ENCODE results near the gene TMEM183A.

Gene TMEM183A

DNA sequence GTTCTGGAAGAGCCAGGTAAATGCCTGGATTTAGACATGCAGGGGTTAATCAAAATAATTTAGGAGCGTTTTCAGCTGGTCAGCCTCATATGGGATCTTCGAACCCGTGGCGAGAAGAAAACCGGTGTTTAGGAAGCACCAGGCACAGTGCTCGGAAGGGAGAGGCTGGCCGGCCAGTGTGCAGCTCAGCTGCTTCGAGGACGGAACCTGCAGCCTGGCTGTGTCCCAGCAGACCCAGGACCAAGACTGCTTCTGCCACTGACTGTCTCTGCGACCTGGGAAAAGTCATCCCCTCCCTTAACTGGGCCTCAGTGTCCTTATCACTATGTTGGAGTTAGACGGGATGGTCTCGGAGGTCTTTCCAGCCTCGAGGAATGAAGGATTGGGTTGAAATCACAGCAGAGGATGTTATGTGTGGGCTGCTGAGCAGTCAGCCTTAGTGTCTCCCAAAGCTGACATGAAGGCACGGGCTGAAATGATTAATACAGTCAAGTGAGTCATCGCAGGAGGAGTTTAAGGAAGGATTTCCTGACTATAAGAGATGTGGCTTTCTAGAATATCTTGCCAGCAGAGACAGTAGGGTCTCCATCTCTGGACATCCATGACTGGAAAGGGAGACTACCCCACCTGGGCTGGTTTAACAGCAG is 39.9 kb downstream of the TMEM183A start:
- TF ChIP-seq, protein P1, sequence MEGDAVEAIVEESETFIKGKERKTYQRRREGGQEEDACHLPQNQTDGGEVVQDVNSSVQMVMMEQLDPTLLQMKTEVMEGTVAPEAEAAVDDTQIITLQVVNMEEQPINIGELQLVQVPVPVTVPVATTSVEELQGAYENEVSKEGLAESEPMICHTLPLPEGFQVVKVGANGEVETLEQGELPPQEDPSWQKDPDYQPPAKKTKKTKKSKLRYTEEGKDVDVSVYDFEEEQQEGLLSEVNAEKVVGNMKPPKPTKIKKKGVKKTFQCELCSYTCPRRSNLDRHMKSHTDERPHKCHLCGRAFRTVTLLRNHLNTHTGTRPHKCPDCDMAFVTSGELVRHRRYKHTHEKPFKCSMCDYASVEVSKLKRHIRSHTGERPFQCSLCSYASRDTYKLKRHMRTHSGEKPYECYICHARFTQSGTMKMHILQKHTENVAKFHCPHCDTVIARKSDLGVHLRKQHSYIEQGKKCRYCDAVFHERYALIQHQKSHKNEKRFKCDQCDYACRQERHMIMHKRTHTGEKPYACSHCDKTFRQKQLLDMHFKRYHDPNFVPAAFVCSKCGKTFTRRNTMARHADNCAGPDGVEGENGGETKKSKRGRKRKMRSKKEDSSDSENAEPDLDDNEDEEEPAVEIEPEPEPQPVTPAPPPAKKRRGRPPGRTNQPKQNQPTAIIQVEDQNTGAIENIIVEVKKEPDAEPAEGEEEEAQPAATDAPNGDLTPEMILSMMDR (IDR thresholded peaks at IDR 0.05; ENCODE audit: low read length, missing control alignments) = no peak
- no peak overlapping the region for H3K4me3 ChIP-seq (replicated peaks; ENCODE audit: low read depth, low read length)
- peak; percentile 80 for DNase-seq (ENCODE audit: low read depth)

DNA sequence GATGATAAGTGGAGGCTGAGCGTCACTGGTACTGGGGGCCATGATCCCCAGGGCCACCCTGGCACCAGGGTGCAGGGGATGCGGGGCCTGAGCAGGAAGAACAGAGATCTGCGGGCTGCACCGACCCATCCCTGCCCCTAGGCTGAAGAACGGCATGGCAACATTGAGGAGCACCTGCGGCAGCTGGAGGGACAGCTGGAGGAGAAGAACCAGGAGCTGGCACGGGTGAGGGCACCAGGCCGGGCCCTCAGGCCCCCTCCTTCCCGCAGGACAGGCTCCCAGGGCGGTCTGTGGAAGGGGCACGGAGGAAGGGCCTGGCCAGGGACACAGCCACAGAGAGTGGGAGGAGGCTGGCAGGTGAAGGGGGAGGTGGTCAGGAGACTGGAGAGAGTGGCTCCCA is 40.9 kb downstream of the TMEM183A start:
- DNase-seq (ENCODE audit: low read depth) = no peak
- H3K4me3 ChIP-seq (replicated peaks; ENCODE audit: low read depth, low read length) = no peak overlapping the region
- TF ChIP-seq, protein P1 (IDR thresholded peaks at IDR 0.05; ENCODE audit: low read length, missing control alignments) = no peak

- no peak for DNase-seq (ENCODE audit: low read depth)
- H3K4me3 ChIP-seq (replicated peaks; ENCODE audit: low read depth, low read length) = no peak overlapping the region
- TF ChIP-seq, protein P1 (IDR thresholded peaks at IDR 0.05; ENCODE audit: low read length, missing control alignments) = no peak
Measured at GRCh38 chr1:203048555-203049051, 41.4 kb downstream of the TMEM183A start.

DNA sequence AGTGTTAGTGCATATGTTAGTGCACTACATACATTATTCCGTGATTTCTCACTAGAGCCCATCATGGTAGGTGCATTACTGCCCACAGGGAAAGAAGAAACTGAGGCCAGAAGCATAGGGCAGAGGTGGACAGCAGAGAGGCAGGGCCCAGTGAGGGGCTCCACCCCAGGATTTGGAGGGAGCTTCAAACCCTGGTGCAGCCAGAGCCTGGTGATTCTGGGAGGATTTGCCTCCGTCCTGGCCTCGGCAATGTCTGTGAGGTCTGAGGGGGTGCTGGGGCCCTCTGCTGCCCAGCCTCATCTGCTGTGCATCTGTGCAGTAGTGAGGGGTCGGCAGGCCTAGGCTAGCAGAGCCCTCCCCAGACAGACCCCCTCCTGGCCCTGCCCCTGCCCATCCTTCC is 41.9 kb downstream of the TMEM183A start:
- TF ChIP-seq, protein P1 (IDR thresholded peaks at IDR 0.05; ENCODE audit: low read length, missing control alignments) = no peak

DNA sequence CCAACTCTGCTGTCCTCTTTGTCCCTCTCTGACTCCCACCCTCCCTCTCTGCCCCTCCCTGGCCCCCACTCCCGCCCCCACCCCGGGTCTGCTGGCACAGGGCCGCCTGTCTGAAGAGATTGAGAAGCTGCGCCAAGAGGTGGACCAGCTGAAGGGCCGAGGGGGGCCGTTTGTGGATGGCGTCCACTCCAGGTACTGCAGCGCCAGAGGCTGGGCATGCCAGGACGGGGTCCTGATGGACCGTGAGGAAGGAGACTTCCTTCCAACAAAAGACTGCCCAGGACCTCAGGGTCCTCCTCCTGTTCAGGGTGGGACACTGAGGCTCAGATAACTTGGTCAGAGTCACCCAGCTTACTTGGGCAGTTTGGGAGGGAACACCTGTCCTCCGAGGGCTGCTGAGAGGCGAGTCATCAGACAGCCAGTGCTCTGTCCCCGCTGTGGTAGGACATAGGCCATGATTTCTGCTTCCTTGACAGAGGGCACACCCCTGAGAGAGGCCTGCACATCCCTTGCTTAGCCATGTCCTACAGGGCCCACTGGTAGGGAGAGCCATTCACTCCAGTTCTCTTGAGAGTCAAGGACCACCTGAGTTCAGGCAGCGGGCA is 42.5 kb downstream of the TMEM183A start:
- TF ChIP-seq, protein P1 (IDR thresholded peaks at IDR 0.05; ENCODE audit: low read length, missing control alignments) = no peak
- no peak overlapping the region for H3K4me3 ChIP-seq (replicated peaks; ENCODE audit: low read depth, low read length)
- no peak for DNase-seq (ENCODE audit: low read depth)

More for the DNA sequence above, 41.9 kb downstream of the TMEM183A start:
- no peak overlapping the region for H3K4me3 ChIP-seq (replicated peaks; ENCODE audit: low read depth, low read length)
- no peak for DNase-seq (ENCODE audit: low read depth)

- TF ChIP-seq, protein P1 (IDR thresholded peaks at IDR 0.05; ENCODE audit: low read length, missing control alignments) = no peak
- DNase-seq (ENCODE audit: low read depth) = no peak
- no peak overlapping the region for H3K4me3 ChIP-seq (replicated peaks; ENCODE audit: low read depth, low read length)
Measured at GRCh38 chr1:203050826-203051225, 43.7 kb downstream of the TMEM183A start.
